ENCODE data around the gene MFSD11. TPM values are rescaled to one million over a fixed set of nuclear protein-coding genes. Genes with fewer than 3 reads are reported as not detected.

Gene MFSD11
- total and polyA plus RNA-seq, 2 of the 4 experiments (the other 2 are of a cell fraction): 12.3 to 16.1 TPM

- POLR2A ChIA-PET (ENCODE audit: unreplicated experiment): no interaction called here
- WGBS, 2 experiments (ENCODE audit: extremely low coverage in 2 of 2, insufficient read length in 1 of 2): 60% methylated on average over 1 of the region's 4 CpGs; no CpG with 5 or more reads in 1 of the 2 experiments
- no peaks in the 10 kb centered on the region for H3K9me1 ChIP-seq (ENCODE audit: insufficient read depth, low read length)
- CTCF ChIA-PET: no interaction called here
- in situ Hi-C loops (cut with MboI; ENCODE audit: low sequenced_read_pairs) (no loop called here), dilution Hi-C loops (cut with HindIII; ENCODE audit: low sequenced_read_pairs, unreplicated experiment) (no loop called here), intact Hi-C loops (cut with micrococcal nuclease) (no loop called here)
- no peak overlapping the region for H2AK5ac ChIP-seq (ENCODE audit: low read depth, low read length)
- no peak overlapping the region for H3K14ac ChIP-seq (replicated peaks; ENCODE audit: low read depth, low read length)
- H3K4ac ChIP-seq (ENCODE audit: low read depth, low read length): no peak overlapping the region
- H3K23ac ChIP-seq (ENCODE audit: low read depth, low read length): no peak overlapping the region
- H3K9ac ChIP-seq (ENCODE audit: low read depth, low read length): no peak overlapping the region
- H2BK20ac ChIP-seq (ENCODE audit: low read depth, low read length): no peak overlapping the region
- BruUV-seq (replicated peaks): no TSS peak
- H3K4me2 ChIP-seq (ENCODE audit: low read depth, low read length): no peak overlapping the region
- H4K5ac ChIP-seq (ENCODE audit: low read depth, low read length): no peak overlapping the region
- no peaks in the 10 kb centered on the region for H4K20me1 ChIP-seq (ENCODE audit: insufficient read depth, low read length)
- no peak overlapping the region for H2BK15ac ChIP-seq (ENCODE audit: low read depth, low read length)
- ATAC-seq (ENCODE audit: low read depth) (no peak), DNase-seq (no peak)
- no peak overlapping the region for H3K4me3 ChIP-seq (ENCODE audit: insufficient read depth, low read depth, low read length)
- no peak overlapping the region for H3K27ac ChIP-seq (ENCODE audit: insufficient read depth, low read length)
- H4K91ac ChIP-seq (ENCODE audit: insufficient read depth, low read depth, low read length): no peak overlapping the region
- no peaks in the 10 kb centered on the region for H3K36me3 ChIP-seq (ENCODE audit: control insufficient read depth, insufficient read depth, low read length)
- H2AK9ac ChIP-seq (replicated peaks; ENCODE audit: low read depth, low read length, poor library complexity): no peak overlapping the region
- H3K79me1 ChIP-seq (ENCODE audit: low read depth in 1 of 2, low read length in 2 of 2): no peaks in the 10 kb centered on the region
- no peak overlapping the region for H4K8ac ChIP-seq (ENCODE audit: low read depth in 2 of 2, low read length in 2 of 2)
- H3K27me3 ChIP-seq (ENCODE audit: control insufficient read depth, insufficient read depth, low read length): peaks cover 24% of the 10 kb centered on the region
- no peak overlapping the region for H3K56ac ChIP-seq (ENCODE audit: extremely low read depth, insufficient read depth, low read length)
- H2BK5ac ChIP-seq (ENCODE audit: low read depth, low read length, poor library complexity, severe bottlenecking): no peak overlapping the region
- H3K18ac ChIP-seq (ENCODE audit: low read depth, low read length): no peak overlapping the region
- H2AFZ ChIP-seq (replicated peaks; ENCODE audit: low read length, poor library complexity): peak overlapping the region; percentile 18
- no peak overlapping the region for H2BK120ac ChIP-seq (ENCODE audit: low read depth, low read length)
- TF ChIP-seq SMC3 (IDR thresholded peaks at IDR 0.05; ENCODE audit: low read depth, low read length): no peak
- no peak for TF ChIP-seq BHLHE40 (IDR thresholded peaks at IDR 0.05; ENCODE audit: low read depth, low read length)
- TF ChIP-seq FOS (IDR thresholded peaks at IDR 0.05; ENCODE audit: low read depth, low read length): no peak
- no peak for TF ChIP-seq POLR2A (IDR thresholded peaks at IDR 0.05; ENCODE audit: low read depth, low read length)
- no peak for TF ChIP-seq CHD1 (IDR thresholded peaks at IDR 0.05; ENCODE audit: low read depth, low read length)
- TF ChIP-seq RFX5 (IDR thresholded peaks at IDR 0.05; ENCODE audit: low read depth, low read length): no peak
- no peak for TF ChIP-seq NFE2L2 (IDR thresholded peaks at IDR 0.05; ENCODE audit: low read depth, low read length)
- TF ChIP-seq CTCF (conservative IDR thresholded peaks at IDR 0.05; ENCODE audit: low read depth, low read length): no peak
- TF ChIP-seq, protein P1, sequence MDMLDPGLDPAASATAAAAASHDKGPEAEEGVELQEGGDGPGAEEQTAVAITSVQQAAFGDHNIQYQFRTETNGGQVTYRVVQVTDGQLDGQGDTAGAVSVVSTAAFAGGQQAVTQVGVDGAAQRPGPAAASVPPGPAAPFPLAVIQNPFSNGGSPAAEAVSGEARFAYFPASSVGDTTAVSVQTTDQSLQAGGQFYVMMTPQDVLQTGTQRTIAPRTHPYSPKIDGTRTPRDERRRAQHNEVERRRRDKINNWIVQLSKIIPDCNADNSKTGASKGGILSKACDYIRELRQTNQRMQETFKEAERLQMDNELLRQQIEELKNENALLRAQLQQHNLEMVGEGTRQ (IDR thresholded peaks at IDR 0.05; ENCODE audit: low read depth, low read length): no peak
- no peak for TF ChIP-seq CEBPB (IDR thresholded peaks at IDR 0.05; ENCODE audit: low read depth, low read length)
- TF ChIP-seq MAZ (IDR thresholded peaks at IDR 0.05; ENCODE audit: borderline replicate concordance, low read depth, low read length): no peak
- no peak for TF ChIP-seq RCOR1 (IDR thresholded peaks at IDR 0.05; ENCODE audit: insufficient replicate concordance, low read length)
- no peak for TF ChIP-seq MXI1 (IDR thresholded peaks at IDR 0.05; ENCODE audit: borderline replicate concordance, low read depth, low read length)
- no peak for TF ChIP-seq RAD21 (IDR thresholded peaks at IDR 0.05; ENCODE audit: low read length)
- no peak for TF ChIP-seq ELK1 (IDR thresholded peaks at IDR 0.05; ENCODE audit: borderline replicate concordance, low read depth, low read length)
- H3K9me3 ChIP-seq (ENCODE audit: control insufficient read depth, insufficient read depth, low read length): no peaks in the 10 kb centered on the region
- no peaks in the 10 kb centered on the region for H3K4me1 ChIP-seq (ENCODE audit: control insufficient read depth, insufficient read depth, low read length)
Measured at GRCh38 chr17:76820561-76820960, 82.6 kb downstream of the MFSD11 start.

All from IMR-90 (cell line).